ENCODE results near the gene FOXO1.
"Not testable (repeated sequence)": the region's sequence is repeated elsewhere in the genome, so short reads cannot be mapped to it uniquely, and the experiment has no call there.

Gene FOXO1

GRCh38 chr13:40664350-40665125, 1.9 kb downstream of the FOXO1 start:
- Histone ChIP-seq H3K27me3 (ENCODE audit: insufficient read depth, low read depth, severe bottlenecking) (no peaks in the 10 kb centered on the region), H3K36me3 (no peaks in the 10 kb centered on the region), H3K27ac (peak overlapping the region; percentile 29; the same call in 1 of the 2 replicates), H3K9me3 (ENCODE audit: severe bottlenecking) (no peaks in the 10 kb centered on the region), H3K4me3 (ENCODE audit: low read depth, low read length) (peak overlapping the region; percentile 59)
- peak; percentile 31 for DNase-seq
- no peak for TF ChIP-seq CTCF (IDR thresholded peaks at IDR 0.05; ENCODE audit: low read depth, low read length)

DNA sequence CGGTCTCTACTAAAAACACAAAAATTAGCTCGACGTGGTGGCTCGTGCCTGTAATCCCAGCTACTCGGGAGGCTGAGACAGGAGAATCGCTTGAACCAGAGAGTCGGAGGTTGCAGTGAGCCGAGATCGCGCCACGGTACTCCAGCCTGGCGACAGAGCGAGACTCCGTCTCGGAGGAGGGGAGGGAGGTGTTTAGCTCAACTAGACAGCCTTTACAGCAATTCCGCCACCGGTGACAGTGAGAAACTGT, 2.4 kb downstream of the FOXO1 start:
- not testable (repeated sequence) for H3K9me3 ChIP-seq (ENCODE audit: severe bottlenecking); H3K36me3 ChIP-seq; H3K27me3 ChIP-seq (ENCODE audit: insufficient read depth, low read depth, severe bottlenecking)
- peak; percentile 28 for DNase-seq
- H3K4me3 ChIP-seq (ENCODE audit: low read depth, low read length): peak overlapping the region; percentile 59
- peak overlapping the region; percentile 29; the same call in 1 of the 2 replicates for H3K27ac ChIP-seq

DNA sequence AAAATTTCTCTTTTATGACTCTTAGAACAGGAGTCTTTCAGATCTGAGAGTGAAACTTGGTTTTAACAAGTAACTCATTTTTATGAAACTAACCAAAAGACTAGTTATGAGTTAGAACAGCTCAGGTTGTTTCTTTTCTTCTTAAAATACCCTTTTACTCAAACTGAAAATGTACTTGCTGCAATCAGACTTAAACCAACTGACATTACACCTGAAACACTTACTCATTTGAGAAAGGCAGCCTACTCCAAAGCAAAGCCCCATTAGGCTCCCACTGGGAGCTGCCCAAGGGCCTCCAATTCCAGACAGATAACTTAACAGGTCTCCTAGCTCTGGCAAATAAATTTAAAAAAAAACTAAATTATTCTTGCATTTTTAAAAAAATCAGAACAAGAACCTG, 3.6 kb downstream of the FOXO1 start:
- TF ChIP-seq CTCF (IDR thresholded peaks at IDR 0.05; ENCODE audit: low read depth, low read length): no peak
- no peak overlapping the region for H3K4me3 ChIP-seq (ENCODE audit: low read depth, low read length)

DNA sequence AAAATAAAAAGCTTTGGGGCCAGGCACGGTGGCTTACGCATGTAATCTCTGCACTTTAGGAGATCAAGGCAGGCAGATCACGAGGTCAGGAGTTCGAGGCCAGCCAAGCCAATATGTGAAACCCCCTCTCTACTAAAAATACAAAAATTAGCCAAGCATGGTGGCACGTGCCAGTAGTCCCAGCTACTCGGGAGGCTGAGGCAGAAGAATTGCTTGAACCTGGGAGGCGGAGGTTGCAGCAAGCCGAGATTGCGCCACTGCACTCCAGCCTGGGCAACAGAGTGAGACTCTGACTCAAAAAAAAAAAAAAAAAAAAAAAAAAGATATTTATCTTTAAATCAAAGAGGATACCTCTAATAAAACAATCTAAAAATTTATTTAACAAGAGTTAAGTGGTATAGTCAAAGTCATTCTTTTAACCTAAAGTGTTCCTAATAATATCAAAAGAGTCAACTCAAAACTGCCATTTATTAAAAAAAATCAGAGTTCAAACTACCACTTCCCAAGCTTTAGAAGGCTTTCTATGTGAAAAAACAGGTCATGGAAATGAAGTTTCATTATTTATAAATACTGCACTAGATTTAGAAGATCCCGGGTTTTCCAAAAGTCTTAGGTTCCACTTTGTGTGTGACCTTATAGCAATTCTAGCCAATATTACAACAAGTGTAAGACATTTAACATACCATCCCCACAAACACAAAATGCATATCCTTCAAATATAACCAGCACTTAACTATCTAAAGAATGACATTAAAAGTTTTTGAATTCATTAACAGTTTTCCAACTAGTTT, 4.4 kb downstream of the FOXO1 start:
- Histone ChIP-seq H3K9me3 (ENCODE audit: severe bottlenecking) (no peaks in the 10 kb centered on the region), H3K4me3 (ENCODE audit: low read depth, low read length) (no peak overlapping the region), H3K27me3 (ENCODE audit: insufficient read depth, low read depth, severe bottlenecking) (no peaks in the 10 kb centered on the region), H3K36me3 (no peaks in the 10 kb centered on the region), H3K27ac (no peak overlapping the region)
- TF ChIP-seq CTCF (IDR thresholded peaks at IDR 0.05; ENCODE audit: low read depth, low read length): no peak
- DNase-seq: no peak

More for the DNA sequence above, 3.6 kb downstream of the FOXO1 start:
- H3K27ac ChIP-seq: no peak overlapping the region
- no peaks in the 10 kb centered on the region for H3K36me3 ChIP-seq
- H3K27me3 ChIP-seq (ENCODE audit: insufficient read depth, low read depth, severe bottlenecking): no peaks in the 10 kb centered on the region
- no peaks in the 10 kb centered on the region for H3K9me3 ChIP-seq (ENCODE audit: severe bottlenecking)
- no peak for DNase-seq

DNA sequence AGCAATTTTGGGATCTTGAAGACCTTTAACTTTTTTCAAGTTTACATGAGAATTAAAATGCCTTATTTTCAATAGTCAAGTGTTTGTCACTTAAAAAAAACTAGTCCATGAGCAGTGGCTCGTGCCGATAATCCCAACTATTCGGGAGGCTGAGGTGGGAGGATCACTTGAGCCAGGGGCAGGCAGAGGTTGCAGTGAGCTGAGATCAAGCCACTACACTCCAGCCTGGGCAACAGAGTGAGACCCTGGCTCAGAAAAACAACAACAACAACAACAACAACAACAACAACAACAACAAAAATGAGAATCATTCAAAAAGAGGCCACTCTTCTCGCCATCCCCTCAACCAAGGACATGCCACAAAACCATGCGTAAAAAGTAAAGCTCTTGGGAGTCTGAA, 5.7 kb downstream of the FOXO1 start:
- H3K27ac ChIP-seq: no peak overlapping the region
- H3K27me3 ChIP-seq (ENCODE audit: insufficient read depth, low read depth, severe bottlenecking): no peaks in the 10 kb centered on the region
- H3K9me3 ChIP-seq (ENCODE audit: severe bottlenecking): no peaks in the 10 kb centered on the region
- DNase-seq: no peak
- no peak for TF ChIP-seq CTCF (IDR thresholded peaks at IDR 0.05; ENCODE audit: low read depth, low read length)
- H3K36me3 ChIP-seq: no peaks in the 10 kb centered on the region
- no peak overlapping the region for H3K4me3 ChIP-seq (ENCODE audit: low read depth, low read length)

- no peak overlapping the region for H3K4me3 ChIP-seq (ENCODE audit: low read depth, low read length)
- no peak for DNase-seq
- no peak for TF ChIP-seq CTCF (IDR thresholded peaks at IDR 0.05; ENCODE audit: low read depth, low read length)
- no peaks in the 10 kb centered on the region for H3K36me3 ChIP-seq
- no peaks in the 10 kb centered on the region for H3K27me3 ChIP-seq (ENCODE audit: insufficient read depth, low read depth, severe bottlenecking)
- no peak overlapping the region for H3K27ac ChIP-seq
- no peaks in the 10 kb centered on the region for H3K9me3 ChIP-seq (ENCODE audit: severe bottlenecking)
Measured at GRCh38 chr13:40660141-40660664, 6.2 kb downstream of the FOXO1 start.
